ENCODE data around the gene LGALS3BP. TPM values are rescaled to one million over a fixed set of nuclear protein-coding genes. Genes with fewer than 3 reads are reported as not detected.

Gene LGALS3BP
- total RNA-seq, 1 donor from 2014 or later: 373 TPM

GRCh38 chr17:78934681-78935418, 44.9 kb downstream of the LGALS3BP start:
- no peak for DNase-seq (ENCODE audit: low spot score in 2 of 2, unreplicated experiment in 2 of 2)
- Mint-ChIP-seq H3K9me3 (no peaks in the 10 kb centered on the region), H3K4me3 (no peak overlapping the region), H3K27ac (peak overlapping the region; percentile 82), H3K27me3 (ENCODE audit: low read depth) (no peaks in the 10 kb centered on the region), H3K36me3 (no peaks in the 10 kb centered on the region), H3K4me1 (peaks cover 30% of the 10 kb centered on the region)
- TF ChIP-seq CTCF (IDR thresholded peaks at IDR 0.05; ENCODE audit: unreplicated experiment): no peak

GRCh38 chr17:78933959-78934568, 45.7 kb downstream of the LGALS3BP start:
- Mint-ChIP-seq H3K36me3 (no peaks in the 10 kb centered on the region), H3K4me3 (peak overlapping the region; percentile 0), H3K9me3 (no peaks in the 10 kb centered on the region), H3K4me1 (peaks cover 27% of the 10 kb centered on the region), H3K27ac (peak overlapping the region; percentile 82), H3K27me3 (ENCODE audit: low read depth) (no peaks in the 10 kb centered on the region)
- peak; percentile 75 to 77 for DNase-seq (ENCODE audit: low spot score in 2 of 2, unreplicated experiment in 2 of 2)
- no peak for TF ChIP-seq CTCF (IDR thresholded peaks at IDR 0.05; ENCODE audit: unreplicated experiment)

GRCh38 chr17:78933025-78933958, 46.4 kb downstream of the LGALS3BP start:
- no peak for TF ChIP-seq CTCF (IDR thresholded peaks at IDR 0.05; ENCODE audit: unreplicated experiment)
- Mint-ChIP-seq H3K27ac (peak overlapping the region; percentile 82), H3K4me1 (peaks cover 27% of the 10 kb centered on the region), H3K9me3 (no peaks in the 10 kb centered on the region), H3K36me3 (no peaks in the 10 kb centered on the region), H3K4me3 (no peak overlapping the region), H3K27me3 (ENCODE audit: low read depth) (no peaks in the 10 kb centered on the region)
- DNase-seq (ENCODE audit: low spot score in 2 of 2, unreplicated experiment in 2 of 2): no peak

GRCh38 chr17:78929908-78930775, 49.6 kb downstream of the LGALS3BP start:
- TF ChIP-seq CTCF (IDR thresholded peaks at IDR 0.05; ENCODE audit: unreplicated experiment): no peak
- no peak for DNase-seq (ENCODE audit: low spot score in 2 of 2, unreplicated experiment in 2 of 2)

More at GRCh38 chr17:78929908-78930775, 49.6 kb downstream of the LGALS3BP start:
- Mint-ChIP-seq H3K36me3 (no peaks in the 10 kb centered on the region), H3K27ac (no peak overlapping the region), H3K4me1 (peaks cover 19% of the 10 kb centered on the region), H3K4me3 (no peak overlapping the region), H3K9me3 (no peaks in the 10 kb centered on the region), H3K27me3 (ENCODE audit: low read depth) (no peaks in the 10 kb centered on the region)
